ENCODE results near the gene LUM.
"Not testable (repeated sequence)": the region's sequence is repeated elsewhere in the genome, so short reads cannot be mapped to it uniquely, and the experiment has no call there.

Gene LUM

GRCh38 chr12:91099836-91100235 lies 11.5 kb downstream of the LUM start:
- H3K27me3 ChIP-seq: no peaks in the 10 kb centered on the region
- peaks cover 5% of the 10 kb centered on the region; the same call in 1 of the 2 replicates for H3K4me1 ChIP-seq
- TF ChIP-seq Cebpa-rat (IDR thresholded peaks at IDR 0.05): no peak
- H3K36me3 ChIP-seq: no peaks in the 10 kb centered on the region
- H3K9me3 ChIP-seq: no peaks in the 10 kb centered on the region
- H3K4me2 ChIP-seq: no peak overlapping the region
- no peaks in the 10 kb centered on the region for H4K20me1 ChIP-seq
- no peak overlapping the region for H3K9ac ChIP-seq
- no peak overlapping the region for H3K4me3 ChIP-seq
- no peak overlapping the region for H3K27ac ChIP-seq

DNA sequence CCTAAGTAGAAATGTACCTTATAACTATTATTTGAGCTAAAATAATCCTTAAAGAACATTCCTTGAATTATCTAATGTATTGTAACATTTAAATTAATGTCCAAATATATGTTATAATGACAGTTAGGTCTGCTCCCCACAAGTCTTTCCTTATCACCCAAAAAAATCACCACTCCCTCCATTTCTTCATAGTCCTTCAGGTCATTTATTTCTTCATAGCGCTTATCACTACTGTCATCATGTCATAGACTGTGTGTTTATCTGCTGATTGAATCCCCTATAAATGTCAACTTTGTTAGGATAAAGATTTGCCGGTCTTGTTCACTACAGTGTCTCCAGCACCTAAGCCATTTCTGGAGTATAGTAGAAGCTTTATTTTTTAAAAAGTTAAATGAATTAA lies 12.0 kb downstream of the LUM start:
- no peak overlapping the region for H3K27ac ChIP-seq
- H4K20me1 ChIP-seq: no peaks in the 10 kb centered on the region
- H3K4me3 ChIP-seq: no peak overlapping the region
- H3K4me2 ChIP-seq: no peak overlapping the region
- H3K9me3 ChIP-seq: no peaks in the 10 kb centered on the region
- H3K9ac ChIP-seq: no peak overlapping the region
- no peak for TF ChIP-seq Cebpa-rat (IDR thresholded peaks at IDR 0.05)
- peaks cover 5% of the 10 kb centered on the region; the same call in 1 of the 2 replicates for H3K4me1 ChIP-seq
- H3K27me3 ChIP-seq: no peaks in the 10 kb centered on the region
- no peaks in the 10 kb centered on the region for H3K36me3 ChIP-seq

- Histone ChIP-seq H3K4me2 (no peak overlapping the region), H3K9me3 (no peaks in the 10 kb centered on the region), H3K9ac (no peak overlapping the region)
Observed at GRCh38 chr12:91098941-91099340, 12.4 kb downstream of the LUM start.

DNA sequence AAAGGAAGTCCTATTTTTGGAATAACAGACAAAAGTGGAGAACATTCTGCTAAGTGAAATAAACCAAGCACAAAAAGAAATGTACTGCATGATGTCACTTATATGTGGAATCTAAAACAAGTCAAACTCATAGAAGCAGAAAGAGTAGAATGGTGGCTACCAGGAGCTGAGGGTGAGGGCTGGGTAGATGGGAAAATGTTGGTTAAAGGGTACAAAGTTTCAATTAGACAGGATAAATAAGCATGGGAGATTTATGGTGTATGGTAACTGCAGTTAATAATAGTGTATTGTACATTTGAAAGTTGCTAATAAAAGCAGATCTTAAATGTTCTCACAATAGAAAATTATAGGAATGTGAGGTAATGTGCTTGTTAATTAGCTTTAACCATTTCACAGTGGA lies 12.8 kb downstream of the LUM start:
- no peaks in the 10 kb centered on the region for H3K36me3 ChIP-seq
- H3K27ac ChIP-seq: no peak overlapping the region
- H4K20me1 ChIP-seq: no peaks in the 10 kb centered on the region
- no peak overlapping the region for H3K9ac ChIP-seq
- peak overlapping the region; percentile 4; the same call in 1 of the 2 replicates for H3K4me2 ChIP-seq
- H3K4me3 ChIP-seq: no peak overlapping the region
- no peak for TF ChIP-seq Cebpa-rat (IDR thresholded peaks at IDR 0.05)
- H3K27me3 ChIP-seq: no peaks in the 10 kb centered on the region
- H3K9me3 ChIP-seq: no peaks in the 10 kb centered on the region
- peaks cover 5% of the 10 kb centered on the region; the same call in 1 of the 2 replicates for H3K4me1 ChIP-seq

More at GRCh38 chr12:91098941-91099340, 12.4 kb downstream of the LUM start:
- H3K4me3 ChIP-seq: no peak overlapping the region
- no peak overlapping the region for H3K27ac ChIP-seq
- H3K27me3 ChIP-seq: no peaks in the 10 kb centered on the region
- no peaks in the 10 kb centered on the region for H4K20me1 ChIP-seq
- H3K4me1 ChIP-seq: peaks cover 5% of the 10 kb centered on the region; the same call in 1 of the 2 replicates
- H3K36me3 ChIP-seq: no peaks in the 10 kb centered on the region
- TF ChIP-seq Cebpa-rat (IDR thresholded peaks at IDR 0.05): no peak

DNA sequence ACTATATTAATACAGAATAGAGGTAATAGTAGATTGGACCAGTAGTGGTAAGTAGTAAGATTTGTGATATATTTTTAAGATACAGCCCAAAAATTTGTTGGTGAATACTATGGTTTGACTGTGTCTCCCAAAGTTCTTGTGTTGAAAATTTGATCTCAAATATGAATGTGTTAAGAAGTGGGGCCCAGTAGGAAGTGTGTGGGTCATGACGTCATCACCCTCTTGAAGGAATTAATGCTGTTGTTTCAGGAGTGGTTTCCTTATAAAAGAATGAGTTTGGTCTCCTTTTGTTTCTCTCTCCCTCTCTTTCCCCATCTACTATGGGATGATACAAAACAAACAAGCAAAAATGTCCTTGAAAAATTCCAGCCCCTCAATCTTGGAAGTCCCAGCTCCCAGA lies 16.3 kb downstream of the LUM start:
- no peak for TF ChIP-seq Cebpa-rat (IDR thresholded peaks at IDR 0.05)
- no peaks in the 10 kb centered on the region for H3K36me3 ChIP-seq
- peaks cover 5% of the 10 kb centered on the region; the same call in 1 of the 2 replicates for H3K4me1 ChIP-seq
- H3K9ac ChIP-seq: no peak overlapping the region
- H3K4me3 ChIP-seq: no peak overlapping the region
- no peaks in the 10 kb centered on the region for H4K20me1 ChIP-seq
- H3K4me2 ChIP-seq: no peak overlapping the region
- H3K27ac ChIP-seq: no peak overlapping the region
- peaks cover 1% of the 10 kb centered on the region; the same call in 1 of the 2 replicates for H3K9me3 ChIP-seq
- H3K27me3 ChIP-seq: no peaks in the 10 kb centered on the region

DNA sequence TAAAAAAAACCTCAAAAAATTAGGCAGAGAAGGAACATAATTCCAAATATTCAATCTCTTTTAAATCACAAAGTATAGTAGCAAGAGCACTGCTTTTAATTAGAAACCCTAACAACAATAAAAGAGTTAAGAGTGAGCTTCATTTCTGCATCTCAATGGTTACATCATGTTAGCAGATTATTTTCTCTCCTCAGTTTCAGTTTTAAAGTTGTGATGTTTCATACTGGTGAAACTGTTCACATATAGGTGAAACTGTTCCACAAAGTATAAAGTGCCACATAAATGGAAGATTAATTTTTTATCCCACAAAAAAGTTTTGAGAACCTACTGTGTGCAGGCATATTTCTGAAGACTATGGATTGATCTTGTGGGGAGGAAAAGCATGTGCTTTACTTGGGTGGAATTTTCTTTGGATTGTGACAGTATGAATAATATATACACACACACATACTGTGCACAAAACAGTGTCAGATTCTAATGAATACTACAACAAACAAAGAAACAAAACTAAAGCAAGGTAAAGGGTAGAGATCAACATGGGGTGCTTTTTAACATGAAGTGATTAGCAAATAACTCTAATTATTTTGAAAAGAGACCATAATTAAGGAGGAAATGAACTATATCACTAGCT lies 17.1 kb downstream of the LUM start:
- Histone ChIP-seq H4K20me1 (no peaks in the 10 kb centered on the region), H3K4me2 (no peak overlapping the region), H3K4me3 (no peak overlapping the region), H3K36me3 (no peaks in the 10 kb centered on the region), H3K27ac (no peak overlapping the region), H3K4me1 (peaks cover 5% of the 10 kb centered on the region; the same call in 1 of the 2 replicates), H3K27me3 (no peaks in the 10 kb centered on the region), H3K9me3 (peaks cover 9% of the 10 kb centered on the region), H3K9ac (no peak overlapping the region)
- no peak for TF ChIP-seq Cebpa-rat (IDR thresholded peaks at IDR 0.05)

GRCh38 chr12:91093341-91093740 lies 18.0 kb downstream of the LUM start:
- no peaks in the 10 kb centered on the region for H3K27me3 ChIP-seq
- H3K4me3 ChIP-seq: no peak overlapping the region
- H3K36me3 ChIP-seq: no peaks in the 10 kb centered on the region
- H3K9ac ChIP-seq: no peak overlapping the region
- no peak overlapping the region for H3K4me2 ChIP-seq
- peaks cover 2% of the 10 kb centered on the region; the same call in 1 of the 2 replicates for H3K4me1 ChIP-seq
- peaks cover 13% of the 10 kb centered on the region for H3K9me3 ChIP-seq
- no peak overlapping the region for H3K27ac ChIP-seq
- H4K20me1 ChIP-seq: no peaks in the 10 kb centered on the region
- no peak for TF ChIP-seq Cebpa-rat (IDR thresholded peaks at IDR 0.05)

DNA sequence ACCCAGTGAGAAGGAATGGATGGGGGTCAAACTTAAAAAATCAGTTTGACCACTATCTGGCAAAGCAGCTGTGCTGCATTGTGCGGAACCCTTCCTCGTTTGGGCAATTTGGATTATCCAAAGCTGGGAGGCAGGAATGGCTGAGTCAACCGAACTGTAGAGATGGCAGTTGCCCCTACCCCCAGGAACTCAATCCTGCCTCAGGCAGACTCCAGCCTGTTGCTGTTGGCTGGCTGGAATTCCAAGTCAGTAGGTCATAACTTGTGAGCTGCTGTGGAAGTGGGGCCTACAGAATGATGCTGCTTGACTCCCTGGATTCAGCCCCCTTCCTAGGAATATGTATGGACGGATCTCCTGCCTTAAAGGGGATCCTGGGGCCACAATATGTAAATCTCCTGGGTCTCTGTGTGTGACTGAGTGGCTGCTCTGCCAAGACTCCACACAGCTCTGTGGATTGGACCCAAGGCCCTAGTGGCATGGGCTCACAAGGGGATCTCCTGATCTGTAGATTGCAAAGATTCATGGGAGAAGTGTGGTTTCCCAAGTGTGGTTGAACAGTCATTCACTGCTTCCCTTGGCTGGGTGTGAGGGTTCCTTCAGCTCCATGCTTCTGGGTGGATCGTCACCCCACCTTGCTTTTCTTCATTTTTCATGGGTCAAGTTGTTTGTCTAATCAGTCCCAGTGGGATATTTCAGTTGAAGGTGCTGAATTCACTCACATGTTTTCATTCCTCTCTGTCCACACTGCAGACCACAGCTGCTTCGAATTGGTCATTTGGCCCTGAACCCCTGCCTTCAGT lies 19.2 kb downstream of the LUM start:
- Histone ChIP-seq H3K4me1 (no peaks in the 10 kb centered on the region), H4K20me1 (no peaks in the 10 kb centered on the region), H3K4me2 (no peak overlapping the region), H3K27ac (no peak overlapping the region), H3K36me3 (no peaks in the 10 kb centered on the region), H3K9ac (no peak overlapping the region), H3K27me3 (no peaks in the 10 kb centered on the region), H3K4me3 (no peak overlapping the region), H3K9me3 (peaks cover 13% of the 10 kb centered on the region)
- TF ChIP-seq Cebpa-rat (IDR thresholded peaks at IDR 0.05): no peak

GRCh38 chr12:91089953-91090352 lies 21.3 kb downstream of the LUM start:
- H3K9me3 ChIP-seq: peaks cover 13% of the 10 kb centered on the region
- H3K4me2 ChIP-seq, H4K20me1 ChIP-seq, H3K4me1 ChIP-seq, H3K4me3 ChIP-seq, H3K36me3 ChIP-seq, H3K27me3 ChIP-seq, H3K27ac ChIP-seq, H3K9ac ChIP-seq: not testable (repeated sequence)

GRCh38 chr12:91080041-91080440 lies 31.3 kb downstream of the LUM start:
- Histone ChIP-seq H3K4me3 (no peak overlapping the region), H3K9me3 (no peaks in the 10 kb centered on the region), H3K4me2 (no peak overlapping the region), H3K27ac (no peak overlapping the region), H3K4me1 (no peaks in the 10 kb centered on the region), H4K20me1 (no peaks in the 10 kb centered on the region), H3K27me3 (no peaks in the 10 kb centered on the region), H3K9ac (no peak overlapping the region), H3K36me3 (no peaks in the 10 kb centered on the region)
- TF ChIP-seq Cebpa-rat (IDR thresholded peaks at IDR 0.05): no peak

Data from BLaER1 (cell line).